Central memory CD8-positive, alpha-beta T cell (primary cell): ENCODE data around the gene TSPO.

Source experiments
- ATAC-seq: fragments of 150-1000 bp; cut with Tn5 transposase; replicated peaks from 2 replicates; pipeline ENCODE4 v1.10.0; 2022; ENCODE audit warnings: mild to moderate bottlenecking, moderate FRiP score, moderate number of reproducible peaks; ENCODE audit not compliant: poor library complexity, severe bottlenecking; ENCODE audit errors: extremely low read depth
- DNase-seq, 2 donors: peaks; one replicate each; pipeline ENCODE4 v3.0.0; 2021; ENCODE audit warnings: low spot score in 2 of 2
- H3K27ac Mint-ChIP-seq: one replicate; pipeline ENCODE4 v1.8.0; 2022; ENCODE audit warnings: low read depth, mild to moderate bottlenecking, moderate library complexity, mixed read lengths
- H3K27me3 Mint-ChIP-seq: one replicate; pipeline ENCODE4 v1.8.0; 2022; ENCODE audit warnings: mixed read lengths
- H3K36me3 Mint-ChIP-seq: one replicate; pipeline ENCODE4 v1.8.0; 2022; ENCODE audit warnings: mild to moderate bottlenecking, moderate library complexity, mixed read lengths; ENCODE audit not compliant: insufficient read depth
- H3K4me1 Mint-ChIP-seq: one replicate; pipeline ENCODE4 v1.8.0; 2022; ENCODE audit warnings: mixed read lengths
- H3K4me3 Mint-ChIP-seq: one replicate; pipeline ENCODE4 v1.8.0; 2022; ENCODE audit warnings: mild to moderate bottlenecking, moderate library complexity, mixed read lengths
- H3K9me3 Mint-ChIP-seq: one replicate; pipeline ENCODE4 v1.8.0; 2022; ENCODE audit warnings: mixed read lengths

Gene TSPO

DNA sequence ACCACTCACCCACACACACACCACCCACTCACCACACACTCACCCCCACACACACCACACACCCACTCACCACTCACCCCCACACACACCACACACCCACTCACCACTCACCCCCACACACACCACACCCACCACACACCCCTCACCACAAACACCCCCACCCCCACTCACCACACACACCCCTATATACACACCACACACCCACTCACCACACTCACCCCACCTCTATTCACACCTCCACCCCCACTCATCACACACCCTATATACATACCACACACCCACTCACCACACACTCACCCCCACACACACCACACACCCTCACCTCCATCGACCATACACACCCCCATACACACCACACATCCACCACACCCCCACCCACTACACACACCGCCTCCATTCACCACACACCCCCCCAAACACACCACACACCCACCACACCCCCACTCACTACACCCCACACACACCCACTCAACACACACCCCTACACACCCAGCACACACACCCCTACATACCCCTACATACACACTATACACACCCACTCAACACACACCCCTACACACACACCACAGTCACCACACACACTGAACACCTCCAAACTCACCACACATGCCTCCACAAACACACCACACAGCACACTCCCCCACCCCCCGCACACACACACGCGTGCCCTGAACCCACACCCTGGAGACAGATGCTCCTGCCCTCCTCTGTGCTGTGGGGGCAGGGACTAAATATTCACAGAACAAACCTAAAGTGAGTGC lies 54.6 kb downstream of the TSPO start:
- H3K27me3 Mint-ChIP-seq: no peaks in the 10 kb centered on the region
- H3K27ac Mint-ChIP-seq: peak overlapping the region; percentile 66
- DNase-seq (peak in 1 of 2 donors; percentile 26), ATAC-seq (peak; percentile 64)
- H3K4me3 Mint-ChIP-seq: no peak overlapping the region
- H3K9me3 Mint-ChIP-seq: no peaks in the 10 kb centered on the region
- H3K4me1 Mint-ChIP-seq: peaks cover 14% of the 10 kb centered on the region
- peaks cover 12% of the 10 kb centered on the region for H3K36me3 Mint-ChIP-seq

DNA sequence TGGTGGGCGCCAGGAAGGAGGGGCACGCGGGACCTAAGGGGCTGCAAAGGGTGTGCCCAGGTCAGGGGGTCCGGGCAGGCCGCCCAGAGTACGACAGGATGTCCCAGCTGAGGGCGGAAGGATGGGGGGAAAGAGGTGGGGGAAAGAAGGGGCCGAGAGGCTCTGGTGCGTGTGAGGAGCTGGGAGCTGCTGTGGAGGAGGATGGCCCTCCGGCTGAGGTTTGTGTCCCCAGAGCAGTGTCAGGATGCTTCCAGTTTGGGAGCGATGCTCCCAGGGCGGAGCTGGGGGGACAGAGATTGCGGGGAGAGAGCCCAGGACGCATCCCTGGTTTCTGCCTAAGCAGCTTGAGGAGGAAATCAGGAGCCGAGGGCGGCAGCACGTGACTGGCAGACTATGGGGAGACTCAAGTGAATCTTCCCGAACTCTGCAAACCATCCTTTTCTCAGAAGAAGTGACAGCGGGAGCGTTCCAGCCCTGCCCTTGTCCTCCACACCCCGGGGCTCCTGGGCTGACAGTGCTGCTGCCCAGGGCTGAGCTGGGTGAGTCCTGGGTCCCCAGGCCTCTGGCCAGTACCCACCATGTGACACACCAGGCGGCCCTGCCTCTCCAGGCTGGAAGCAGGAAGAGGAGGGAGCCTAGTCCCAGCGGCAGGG lies 55.3 kb downstream of the TSPO start:
- no peak overlapping the region for H3K4me3 Mint-ChIP-seq
- H3K4me1 Mint-ChIP-seq: peaks cover 14% of the 10 kb centered on the region
- peaks cover 12% of the 10 kb centered on the region for H3K36me3 Mint-ChIP-seq
- DNase-seq: no peak
- no peak for ATAC-seq
- no peaks in the 10 kb centered on the region for H3K27me3 Mint-ChIP-seq
- no peaks in the 10 kb centered on the region for H3K9me3 Mint-ChIP-seq
- H3K27ac Mint-ChIP-seq: peak overlapping the region; percentile 66

DNA sequence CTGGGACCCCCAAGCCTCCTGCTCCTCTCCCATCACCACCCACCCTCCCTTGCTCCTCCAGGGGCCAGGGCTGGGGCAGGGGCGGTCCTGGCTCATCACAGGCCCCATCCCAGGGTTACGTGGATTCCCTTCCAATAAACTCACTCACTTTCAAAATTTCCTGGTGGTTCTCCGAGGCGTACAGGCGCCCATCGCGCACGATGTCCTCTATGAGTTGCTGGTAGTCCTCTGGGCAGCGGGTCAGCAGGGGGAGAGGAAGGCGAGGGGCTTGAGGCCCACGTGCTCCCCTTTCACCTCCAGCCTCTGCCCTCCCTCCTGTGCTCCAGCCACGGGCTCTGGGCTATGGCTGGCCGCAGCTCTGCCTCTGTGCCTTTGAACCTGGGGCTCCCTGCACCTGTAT lies 56.0 kb downstream of the TSPO start:
- Mint-ChIP-seq H3K36me3 (peaks cover 11% of the 10 kb centered on the region), H3K4me1 (peaks cover 14% of the 10 kb centered on the region), H3K9me3 (no peaks in the 10 kb centered on the region), H3K27ac (no peak overlapping the region), H3K27me3 (no peaks in the 10 kb centered on the region), H3K4me3 (no peak overlapping the region)
- no peak for DNase-seq
- ATAC-seq: no peak

DNA sequence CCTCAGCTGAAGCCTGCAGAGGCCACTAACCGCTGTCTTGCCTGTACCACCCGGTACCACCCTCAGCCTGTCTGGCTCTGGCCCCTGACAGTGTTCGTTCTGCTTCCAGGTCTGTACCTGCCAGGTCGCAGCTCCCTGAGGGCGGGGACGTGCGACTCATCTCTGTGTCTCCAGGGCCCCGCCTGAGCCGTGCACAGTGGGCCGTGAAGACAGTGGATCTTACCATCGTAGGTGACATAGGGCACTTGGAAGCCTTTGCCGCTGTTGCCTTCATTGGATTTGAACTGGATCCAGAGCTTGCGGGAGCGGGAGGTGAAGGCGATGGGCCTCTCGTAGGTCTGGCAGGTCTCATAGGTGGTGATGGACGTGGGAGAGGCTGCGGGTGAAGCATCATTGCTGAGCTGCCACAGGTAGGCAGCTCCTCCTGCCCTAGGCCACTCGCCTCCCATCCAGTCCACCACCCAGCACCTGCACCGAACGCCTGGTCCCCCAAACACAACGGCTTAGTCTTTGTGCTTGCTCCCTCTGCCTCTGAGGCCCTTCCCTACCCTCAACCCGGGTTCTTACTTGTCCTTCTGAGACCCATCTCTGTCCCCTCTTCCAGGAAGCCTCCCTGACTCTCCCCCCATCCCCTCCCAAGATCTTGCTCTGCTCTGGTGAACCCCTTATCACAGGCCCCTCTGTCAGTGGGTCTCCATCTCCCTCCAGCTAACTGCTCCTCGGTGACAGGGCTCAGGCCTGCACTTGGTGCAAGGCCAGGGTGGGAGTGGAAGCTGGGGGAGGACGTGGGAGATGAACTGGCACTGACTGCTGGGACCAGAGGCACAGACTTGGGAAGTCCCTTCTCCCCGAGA lies 56.7 kb downstream of the TSPO start:
- no peaks in the 10 kb centered on the region for H3K9me3 Mint-ChIP-seq
- no peak overlapping the region for H3K4me3 Mint-ChIP-seq
- peaks cover 11% of the 10 kb centered on the region for H3K36me3 Mint-ChIP-seq
- H3K4me1 Mint-ChIP-seq: peaks cover 14% of the 10 kb centered on the region
- H3K27ac Mint-ChIP-seq: no peak overlapping the region
- no peaks in the 10 kb centered on the region for H3K27me3 Mint-ChIP-seq
- no peak for DNase-seq
- no peak for ATAC-seq

DNA sequence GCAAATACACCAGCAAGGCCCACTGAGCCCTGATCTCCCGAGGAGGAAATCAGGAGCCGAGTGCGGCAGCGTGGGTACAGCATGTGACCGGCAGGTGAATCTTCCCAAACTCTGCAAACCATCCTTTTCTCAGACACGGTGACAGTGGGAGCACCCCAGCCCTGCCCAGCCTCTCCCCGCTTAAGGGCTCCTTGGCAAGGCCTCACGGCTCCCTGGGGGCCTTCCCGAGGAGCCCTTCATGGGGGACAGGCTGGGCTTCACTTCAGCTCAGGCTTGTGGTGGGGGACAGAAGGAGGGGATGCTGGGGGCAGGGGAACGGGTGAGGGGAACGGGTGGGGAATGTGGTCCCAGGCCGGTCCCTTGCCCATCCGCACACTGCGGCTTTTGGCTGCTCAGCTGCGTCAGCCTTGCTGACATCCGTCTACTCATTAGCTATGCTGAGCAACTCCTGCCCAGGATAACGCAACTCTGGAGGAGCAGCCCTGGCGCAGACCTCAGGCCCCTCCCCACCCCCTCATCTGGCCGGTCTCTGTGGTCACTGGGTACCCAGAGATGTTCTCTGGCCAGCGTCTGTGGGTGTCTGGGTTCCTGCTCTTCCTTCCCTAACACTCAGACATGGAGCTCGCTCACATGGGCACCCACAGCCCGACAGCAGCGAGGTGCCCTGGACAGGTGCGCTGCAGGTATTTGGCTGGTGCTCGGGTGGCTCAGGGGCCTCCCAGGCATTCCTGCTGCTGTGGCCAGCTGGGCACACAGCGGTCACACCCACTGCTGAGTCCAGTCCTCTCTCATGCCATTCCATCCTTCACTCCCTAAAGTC lies 57.6 kb downstream of the TSPO start:
- H3K36me3 Mint-ChIP-seq: peaks cover 10% of the 10 kb centered on the region
- H3K4me1 Mint-ChIP-seq: peaks cover 14% of the 10 kb centered on the region
- no peaks in the 10 kb centered on the region for H3K27me3 Mint-ChIP-seq
- H3K27ac Mint-ChIP-seq: no peak overlapping the region
- DNase-seq: no peak
- no peaks in the 10 kb centered on the region for H3K9me3 Mint-ChIP-seq
- no peak for ATAC-seq
- no peak overlapping the region for H3K4me3 Mint-ChIP-seq

DNA sequence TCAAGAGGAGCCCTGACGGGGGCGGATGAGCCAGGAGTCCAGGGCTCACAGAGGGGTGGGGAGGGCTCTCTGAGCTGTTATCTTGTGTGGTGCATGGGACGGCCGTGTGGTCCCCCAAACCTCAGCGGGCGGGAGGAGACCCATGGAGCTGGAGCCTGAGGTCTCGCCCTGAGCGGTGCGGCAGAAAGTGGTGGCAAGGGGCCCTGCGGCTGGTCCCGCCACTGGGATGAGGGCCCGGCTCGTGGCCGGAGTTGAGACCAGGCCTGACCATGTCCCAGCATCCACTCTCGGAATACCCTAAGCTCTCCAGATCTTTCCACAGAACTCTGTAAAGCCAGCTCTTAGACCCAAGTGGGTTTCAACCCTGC lies 58.1 kb downstream of the TSPO start:
- no peak for DNase-seq
- no peak overlapping the region for H3K4me3 Mint-ChIP-seq
- H3K4me1 Mint-ChIP-seq: peaks cover 14% of the 10 kb centered on the region
- no peaks in the 10 kb centered on the region for H3K9me3 Mint-ChIP-seq
- H3K36me3 Mint-ChIP-seq: peaks cover 9% of the 10 kb centered on the region
- H3K27ac Mint-ChIP-seq: no peak overlapping the region
- peaks cover 2% of the 10 kb centered on the region for H3K27me3 Mint-ChIP-seq
- ATAC-seq: no peak

DNA sequence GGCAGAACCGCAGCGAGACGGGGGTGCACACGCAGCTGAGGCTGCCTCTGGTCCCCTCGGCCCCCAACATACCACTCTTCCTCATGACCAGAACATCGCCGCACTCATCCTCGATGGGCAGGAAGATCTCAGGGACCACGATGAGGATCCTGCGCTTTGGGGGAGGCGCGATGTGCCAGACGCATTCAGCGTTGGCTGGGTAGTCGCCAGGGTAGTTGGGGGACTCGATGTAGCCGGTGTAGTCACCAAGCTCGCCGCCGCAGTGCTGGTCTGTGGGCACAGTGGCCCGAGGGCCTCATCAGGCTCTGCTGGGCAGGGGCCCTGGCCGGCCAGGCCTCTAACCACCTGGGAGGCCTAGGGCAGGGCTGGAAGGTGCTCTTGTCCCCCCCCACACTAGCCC lies 58.6 kb downstream of the TSPO start:
- H3K27ac Mint-ChIP-seq: no peak overlapping the region
- DNase-seq (no peak), ATAC-seq (no peak)
- H3K9me3 Mint-ChIP-seq: no peaks in the 10 kb centered on the region
- peaks cover 9% of the 10 kb centered on the region for H3K36me3 Mint-ChIP-seq
- peaks cover 14% of the 10 kb centered on the region for H3K4me1 Mint-ChIP-seq
- H3K4me3 Mint-ChIP-seq: no peak overlapping the region
- peaks cover 6% of the 10 kb centered on the region for H3K27me3 Mint-ChIP-seq

DNA sequence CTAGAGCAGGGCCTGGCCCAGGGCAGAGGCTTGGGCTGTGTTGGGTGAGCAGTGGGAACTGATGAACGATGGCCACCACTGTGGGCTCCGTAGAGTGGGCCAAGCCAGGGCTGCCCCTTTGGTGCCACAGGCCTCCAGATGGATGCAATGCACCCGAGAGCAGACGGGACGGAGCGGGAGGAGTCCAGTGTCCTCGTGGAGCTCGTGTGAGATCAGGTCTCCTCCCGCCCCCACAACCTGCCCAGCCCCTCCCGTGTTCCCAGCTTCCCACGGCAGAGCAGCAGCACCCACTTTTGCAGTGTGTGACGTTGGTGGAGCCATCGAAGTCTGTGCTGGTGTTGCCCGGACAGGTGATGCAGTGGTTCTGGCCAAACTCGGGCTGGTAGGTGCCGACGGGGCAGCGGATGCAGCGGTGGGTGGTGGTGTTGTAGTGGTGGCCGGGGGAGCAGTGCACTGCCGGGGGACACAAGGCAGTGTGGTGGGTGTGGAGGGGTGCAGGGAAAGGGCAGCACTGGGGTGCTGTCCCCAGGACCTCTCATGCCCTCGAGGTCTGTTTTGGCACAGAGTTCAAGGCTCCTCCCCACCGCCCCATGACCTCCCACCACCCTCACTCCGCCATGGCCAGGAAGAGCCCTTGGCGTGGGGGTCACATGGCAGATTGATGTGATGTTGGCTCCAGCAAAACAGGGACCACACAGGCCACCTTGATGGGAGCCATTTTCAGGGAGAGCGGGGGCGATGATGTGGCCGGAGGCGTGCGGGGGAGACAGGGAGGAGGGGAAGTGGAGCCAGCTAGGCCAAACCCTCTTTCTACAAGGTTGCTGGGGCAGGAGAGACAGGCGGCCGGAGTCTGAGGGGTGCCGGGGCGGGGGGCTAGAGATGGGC lies 59.5 kb downstream of the TSPO start:
- ATAC-seq (no peak), DNase-seq (no peak)
- Mint-ChIP-seq H3K4me3 (no peak overlapping the region), H3K36me3 (peaks cover 3% of the 10 kb centered on the region), H3K4me1 (peaks cover 13% of the 10 kb centered on the region), H3K27ac (no peak overlapping the region), H3K27me3 (peaks cover 15% of the 10 kb centered on the region), H3K9me3 (no peaks in the 10 kb centered on the region)

DNA sequence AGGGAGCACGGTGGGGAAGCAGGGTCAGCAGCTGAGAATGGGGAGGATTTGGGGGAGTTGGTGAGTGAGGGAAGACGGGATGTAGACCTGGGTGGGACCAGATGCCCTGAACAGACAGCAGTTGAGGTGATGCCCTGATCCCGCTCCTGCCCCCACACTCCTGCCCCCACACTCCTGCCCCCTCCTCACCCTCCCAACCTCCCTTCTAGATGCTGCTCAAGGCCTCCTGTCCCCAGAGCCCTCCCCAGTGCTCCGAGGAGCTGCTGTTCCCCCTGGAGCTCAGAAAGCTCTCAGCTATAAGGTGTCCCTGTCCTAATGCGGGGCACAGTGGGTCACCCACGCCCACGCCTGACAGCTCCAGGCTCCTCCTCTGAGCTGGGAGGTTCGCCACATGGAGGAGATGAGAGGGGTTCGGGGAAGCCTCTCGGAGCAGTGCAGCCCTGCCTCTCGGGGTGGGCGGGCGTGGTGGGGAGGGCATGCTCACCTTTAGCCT lies 60.6 kb downstream of the TSPO start:
- no peak for ATAC-seq
- Mint-ChIP-seq H3K4me1 (peaks cover 5% of the 10 kb centered on the region), H3K27me3 (peaks cover 25% of the 10 kb centered on the region), H3K36me3 (no peaks in the 10 kb centered on the region), H3K9me3 (no peaks in the 10 kb centered on the region), H3K27ac (no peak overlapping the region), H3K4me3 (no peak overlapping the region)
- no peak for DNase-seq

DNA sequence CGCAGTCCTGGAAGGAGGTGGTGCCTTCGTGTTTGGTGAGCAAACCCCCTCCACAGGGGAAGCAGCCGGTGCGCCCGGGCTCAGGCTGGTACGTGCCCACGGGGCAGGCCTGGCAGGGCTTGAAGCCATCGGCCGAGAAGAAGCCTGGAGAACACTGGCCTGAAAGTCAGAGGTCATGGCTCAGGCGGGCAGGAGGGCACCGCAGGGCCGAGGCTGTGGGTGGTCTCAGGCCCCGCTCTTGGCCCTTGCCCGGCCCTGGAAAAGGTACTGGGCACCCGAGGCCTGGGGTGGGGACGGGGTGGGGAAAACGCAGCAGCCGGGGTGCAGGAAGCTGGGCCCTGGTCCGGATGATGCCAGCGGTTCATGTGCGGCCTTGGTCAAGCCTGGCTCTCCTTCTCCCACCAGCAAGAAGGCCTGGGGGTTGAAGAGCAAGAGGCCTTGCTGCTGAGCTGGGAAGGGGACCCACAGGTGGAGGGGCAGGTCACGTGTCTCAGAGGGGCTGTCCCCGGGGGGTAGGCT lies 61.1 kb downstream of the TSPO start:
- Mint-ChIP-seq H3K36me3 (no peaks in the 10 kb centered on the region), H3K4me1 (peaks cover 5% of the 10 kb centered on the region), H3K27ac (no peak overlapping the region), H3K9me3 (no peaks in the 10 kb centered on the region), H3K4me3 (no peak overlapping the region), H3K27me3 (peaks cover 30% of the 10 kb centered on the region)
- DNase-seq (no peak), ATAC-seq (no peak)
